SW480 (cell line): ENCODE data around the gene SOCS3.
"Not testable (repeated sequence)": the region's sequence is repeated elsewhere in the genome, so short reads cannot be mapped to it uniquely, and the experiment has no call there.

Experiments used
- DNase-seq: peaks from one replicate; pipeline ENCODE4 v3.0.0-alpha.2; 2016; ENCODE audit warnings: low spot score

SOCS3 gene

DNA sequence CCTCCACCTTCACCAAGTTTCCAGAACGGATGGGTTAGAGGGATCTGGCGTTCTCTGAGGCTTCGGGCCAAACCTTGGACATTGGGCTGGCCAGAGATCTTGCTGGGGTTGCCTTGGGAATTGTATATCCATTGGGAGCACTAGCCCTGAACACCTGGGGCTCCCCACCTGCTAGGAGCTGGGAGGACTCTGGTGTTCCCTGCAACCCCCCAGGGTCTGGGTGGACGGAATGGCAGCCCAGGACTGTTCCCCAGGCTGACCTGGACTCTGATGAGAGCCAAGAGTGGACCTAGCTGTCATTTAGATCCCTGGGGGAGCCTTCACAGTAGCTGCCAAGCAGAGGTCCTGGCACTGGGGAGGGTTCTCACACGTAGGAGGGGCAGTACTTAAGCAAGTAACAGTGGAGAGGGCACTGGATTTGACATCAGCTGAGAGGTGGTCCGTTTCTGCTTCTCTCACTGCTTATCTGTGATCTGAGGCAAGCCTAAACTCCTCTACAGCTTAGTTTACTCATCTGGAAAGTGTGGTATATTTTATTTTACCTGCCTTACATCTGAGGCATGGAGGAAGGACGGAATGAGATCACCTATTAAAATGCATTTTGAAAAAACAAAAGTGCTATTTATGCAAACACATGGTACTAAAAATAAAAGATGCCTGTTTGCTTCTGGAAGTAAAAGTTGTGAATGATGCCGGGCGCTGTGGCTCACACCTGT is 11.7 kb downstream of the SOCS3 start:
- DNase-seq = no peak

DNA sequence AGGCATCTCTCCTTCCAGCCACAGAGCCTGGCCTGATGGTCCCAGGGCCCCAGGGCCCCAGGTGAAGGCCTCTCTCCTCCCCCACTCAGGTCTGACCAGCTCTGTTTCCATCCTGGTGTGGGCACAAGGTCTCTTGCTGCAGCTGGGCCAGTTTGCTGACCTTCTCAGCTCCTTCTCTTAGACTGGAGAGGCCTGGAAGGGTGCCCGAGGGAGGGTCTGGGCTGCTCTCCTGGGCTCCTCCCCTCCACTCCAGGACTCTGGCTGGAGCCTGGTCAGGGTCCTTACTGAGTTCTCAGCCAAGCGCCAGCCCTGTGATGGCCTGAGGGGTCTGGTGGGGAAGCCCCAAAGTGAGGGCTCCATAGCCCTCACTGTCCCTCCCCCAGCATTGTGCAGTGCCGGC is 12.4 kb downstream of the SOCS3 start:
- DNase-seq = no peak

- no peak for DNase-seq
Measured at GRCh38 chr17:78346605-78347250, 13.1 kb downstream of the SOCS3 start.

DNA sequence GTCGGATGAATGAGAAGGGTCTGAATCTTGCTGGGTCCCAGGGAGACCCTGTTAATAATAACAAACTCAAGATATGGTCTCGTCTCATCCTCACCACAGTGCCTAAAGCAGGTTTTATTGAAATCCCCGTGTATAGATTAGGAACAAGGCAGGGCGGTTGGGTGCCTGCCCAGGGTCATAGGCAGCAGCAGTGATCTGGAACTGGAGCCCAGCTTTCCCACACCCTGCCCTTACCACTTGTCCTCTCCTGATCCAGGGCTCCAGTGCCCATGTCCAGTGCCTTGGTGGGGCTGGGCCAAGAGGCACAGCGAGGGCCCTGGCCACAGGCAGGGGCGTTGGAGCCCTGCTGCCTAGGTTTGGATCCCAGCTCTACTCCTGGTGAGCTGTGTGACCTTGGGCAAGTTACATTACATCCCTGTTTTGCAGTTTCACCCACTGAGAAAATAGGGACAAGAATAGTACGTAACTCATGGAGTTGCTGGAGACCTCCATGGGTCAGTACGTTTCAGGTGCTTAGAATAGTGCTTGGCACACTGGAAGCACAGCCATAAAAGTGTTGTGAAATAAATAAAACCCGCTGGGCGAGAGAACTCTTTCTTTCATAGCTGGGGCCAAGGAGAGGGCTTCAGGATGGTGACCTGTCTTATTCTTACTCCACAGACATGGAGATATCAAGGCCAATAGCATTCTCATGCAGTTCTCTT is 13.9 kb downstream of the SOCS3 start:
- no peak for DNase-seq

DNA sequence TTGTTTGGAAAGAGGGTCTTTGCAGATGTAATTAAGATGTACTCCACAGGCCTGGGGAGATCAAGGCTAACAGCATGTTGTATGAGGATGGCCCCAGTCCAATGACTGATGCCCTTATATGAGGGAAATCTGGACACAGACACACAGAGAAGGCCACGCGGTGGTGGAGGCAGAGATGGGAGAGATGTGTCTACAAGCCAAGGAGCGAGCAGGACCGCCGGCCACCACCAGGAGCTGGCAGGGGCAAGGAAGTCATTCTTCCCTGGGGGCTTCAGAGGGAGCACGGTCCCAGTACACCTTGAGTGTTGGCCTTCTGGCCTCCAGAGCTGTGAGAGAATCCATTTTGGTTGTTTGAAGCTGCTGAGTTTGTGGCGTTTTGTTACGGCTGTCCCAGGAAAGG is 14.7 kb downstream of the SOCS3 start:
- DNase-seq = no peak

GRCh38 chr17:78344666-78345065 is 15.2 kb downstream of the SOCS3 start:
- DNase-seq = no peak

GRCh38 chr17:78343543-78344201 is 16.2 kb downstream of the SOCS3 start:
- peak; percentile 84 for DNase-seq

GRCh38 chr17:78343187-78343542 is 16.7 kb downstream of the SOCS3 start:
- DNase-seq = peak; percentile 68

- peak; percentile 65 for DNase-seq
Measured at GRCh38 chr17:78342449-78343186, 17.3 kb downstream of the SOCS3 start.

- peak; percentile 54 for DNase-seq
Measured at GRCh38 chr17:78341559-78342448, 18.1 kb downstream of the SOCS3 start.

GRCh38 chr17:78340183-78340955 is 19.5 kb downstream of the SOCS3 start:
- DNase-seq = no peak

GRCh38 chr17:78338486-78339259 is 21.2 kb downstream of the SOCS3 start:
- peak; percentile 88 for DNase-seq

- DNase-seq = no peak
Measured at GRCh38 chr17:78337244-78338109, 22.4 kb downstream of the SOCS3 start.

GRCh38 chr17:78335209-78335608 is 24.7 kb downstream of the SOCS3 start:
- DNase-seq = no peak

DNA sequence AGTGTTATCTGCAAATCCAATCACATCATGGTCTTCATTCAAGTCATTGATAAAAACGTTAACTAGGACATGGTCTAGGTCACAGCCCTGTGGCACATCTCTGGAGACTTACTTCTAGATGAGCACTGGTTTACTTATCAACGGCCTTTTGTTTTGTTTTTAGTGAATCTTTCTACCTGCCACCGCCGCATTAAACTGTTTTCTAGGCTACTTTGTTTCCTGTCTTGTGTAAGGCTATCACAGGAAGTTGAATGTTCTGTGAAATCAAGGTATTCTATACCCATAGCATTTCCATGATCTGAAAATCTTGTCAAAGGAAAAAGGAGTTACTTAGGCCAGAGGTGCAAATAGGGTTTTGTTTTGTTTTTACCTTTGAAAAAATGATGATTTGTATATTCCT is 26.9 kb downstream of the SOCS3 start:
- no peak for DNase-seq

- DNase-seq = not testable (repeated sequence)
Measured at GRCh38 chr17:78331355-78331754, 28.5 kb downstream of the SOCS3 start.

DNA sequence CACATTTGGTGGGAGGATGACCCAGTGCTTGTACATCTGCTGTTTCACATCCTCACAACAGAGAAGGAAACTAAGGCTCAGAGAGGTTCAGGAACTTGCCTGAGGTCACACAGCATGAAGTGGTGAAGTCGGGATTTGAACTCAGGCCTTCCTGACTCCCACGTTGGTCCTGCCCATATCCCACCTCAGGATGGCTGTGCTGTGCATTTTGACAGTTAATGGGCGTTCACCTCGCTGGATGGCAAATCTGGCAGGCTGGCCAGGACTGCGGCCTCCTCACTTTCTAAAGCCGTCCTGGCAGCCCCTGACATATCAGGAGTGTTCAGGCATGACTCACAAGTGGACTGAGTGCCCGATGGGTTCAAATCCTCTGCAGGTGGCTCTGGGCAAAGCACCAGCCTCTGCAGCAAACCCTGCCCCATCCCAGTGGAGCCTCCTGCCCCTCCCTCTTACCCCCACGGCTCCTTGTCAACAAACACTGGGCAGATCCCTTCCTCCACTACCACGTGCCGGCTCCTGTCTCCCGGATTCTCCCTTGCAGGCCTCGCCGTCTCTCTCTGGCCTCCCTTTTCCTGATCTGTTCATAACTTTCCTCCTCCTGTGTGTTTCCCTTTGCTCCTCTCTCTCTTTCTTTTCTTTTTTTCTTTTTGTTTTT is 29.2 kb downstream of the SOCS3 start:
- no peak for DNase-seq
